GM12878 (cell line): ENCODE measurements around the gene NDUFC1. TPM values are rescaled to one million over a fixed set of nuclear protein-coding genes. Genes with fewer than 3 reads are reported as not detected.
A peak's percentile ranks its signal among the peaks of the same experiment; 100 is the strongest.

Experiments
- ATAC-seq: fragments of 200-7000 bp; cut with Tn5 transposase; 3 replicates; pipeline ENCODE4 v1.9.1; 2020; ENCODE audit warnings: mild to moderate bottlenecking, moderate library complexity
- BruUV-seq: library from RNA; stranded (reverse); fragments of 400-500 nt; replicated peaks from 2 replicates; lab custom pipeline; 2021; lab: Mats Ljungman, UMichigan
- CTCF ChIA-PET: fragments of 300-600 bp; sonication (Branson Sonifier 250); formaldehyde crosslinking; extraction: SDS; loops from one replicate; lab custom pipeline; 2021; ENCODE audit warnings: inconsistent platforms; lab: Yijun Ruan, JAX
- POLR2A ChIA-PET: fragments of 350-600 bp; formaldehyde crosslinking; extraction: SDS; loops from one replicate; lab custom pipeline; 2021; ENCODE audit warnings: inconsistent platforms; lab: Charles Lee
- RAD21 ChIA-PET: fragments of 300-600 bp; sonication (Branson Sonifier 250); formaldehyde crosslinking; loops from one replicate; lab custom pipeline; 2023; ENCODE audit warnings: antibody characterized with exemption; ENCODE audit not compliant: unreplicated experiment; lab: Charles Lee
- SMC1A ChIA-PET: fragments of 300-600 bp; sonication (Branson Sonifier 250); formaldehyde crosslinking; loops from one replicate; lab custom pipeline; 2023; ENCODE audit not compliant: unreplicated experiment, uncharacterized antibody; lab: Charles Lee
- DNase-seq: peaks from one replicate; pipeline ENCODE4 v3.0.0-alpha.2; 2011; ENCODE audit warnings: low read depth, low spot score
- FAIRE-seq: peaks from 3 replicates; lab custom pipeline; 2011; peaks lifted over from hg19 to GRCh38; lab: Jason Lieb, UNC
- H2AFZ ChIP-seq: 2 replicates; pipeline ENCODE4 v1.6.0; 2011; ENCODE audit warnings: low read depth, low read length, control low read depth; ENCODE audit not compliant: control insufficient read depth
- H3K27ac ChIP-seq: 2 replicates; pipeline ENCODE4 v1.5.1; 2011; ENCODE audit warnings: control low read depth; ENCODE audit not compliant: control insufficient read depth, insufficient read depth
- H3K27me3 ChIP-seq, 2 experiments: replicated peaks in 1 of 2; 2 replicates each; pipeline versions ENCODE4 v1.6.0 to v1.6.1; 2011; ENCODE audit warnings: low read length in 1 of 2; ENCODE audit not compliant: control insufficient read depth in 2 of 2, insufficient read depth in 2 of 2
- H3K36me3 ChIP-seq, 2 experiments: 2 replicates each; pipeline ENCODE4 v1.5.1; 2011; ENCODE audit warnings: low read length in 1 of 2; ENCODE audit not compliant: control insufficient read depth in 2 of 2, insufficient read depth in 2 of 2
- H3K4me1 ChIP-seq: 2 replicates; pipeline ENCODE4 v1.6.1; 2011; ENCODE audit warnings: mild to moderate bottlenecking, low read length, moderate library complexity, mixed read lengths; ENCODE audit not compliant: control insufficient read depth, insufficient read depth
- H3K4me2 ChIP-seq: 2 replicates; pipeline ENCODE4 v1.6.0; 2011; ENCODE audit warnings: control low read depth; ENCODE audit not compliant: control insufficient read depth, insufficient read depth
- H3K4me3 ChIP-seq: fragments of 200-600 bp; sonication (generic); 2 replicates; pipeline ENCODE4 v1.5.1; 2016
- H3K79me2 ChIP-seq: 2 replicates; pipeline ENCODE4 v1.6.0; 2011; ENCODE audit warnings: low read length; ENCODE audit not compliant: control insufficient read depth, insufficient read depth
- H3K9ac ChIP-seq: 2 replicates; pipeline ENCODE4 v1.8.0; 2011; ENCODE audit warnings: low read length, control low read depth, mixed read lengths; ENCODE audit not compliant: control insufficient read depth, insufficient read depth
- H3K9me3 ChIP-seq: replicated peaks from 3 replicates; pipeline ENCODE4 v1.5.1; 2011; ENCODE audit warnings: mild to moderate bottlenecking, low read length; ENCODE audit not compliant: control insufficient read depth, insufficient read depth
- H4K20me1 ChIP-seq: 2 replicates; pipeline ENCODE4 v1.6.0; 2011; ENCODE audit not compliant: control insufficient read depth, insufficient read depth
- EED ChIP-seq: sonication (generic); IDR thresholded peaks from 2 replicates; pipeline ENCODE4 v1.6.1; 2016; ENCODE audit warnings: antibody characterized with exemption, low read depth
- FOS ChIP-seq: IDR thresholded peaks from 3 replicates; pipeline ENCODE4 v1.6.1; 2011; ENCODE audit warnings: borderline replicate concordance; ENCODE audit not compliant: insufficient read length; ENCODE audit errors: extremely low read depth
- GATAD2B ChIP-seq: fragments of 450-650 bp; conservative IDR thresholded peaks from 2 replicates; pipeline ENCODE4 v1.6.1; 2017; ENCODE audit warnings: low read depth, mild to moderate bottlenecking, moderate library complexity
- HDAC2 ChIP-seq: fragments of 200-600 bp; sonication (generic); IDR thresholded peaks from 2 replicates; pipeline ENCODE4 v1.6.1; 2017
- HDGF ChIP-seq: fragments of 450-650 bp; IDR thresholded peaks from 2 replicates; pipeline ENCODE4 v1.6.1; 2016; ENCODE audit warnings: antibody characterized with exemption
- KAT2A ChIP-seq: conservative IDR thresholded peaks from 2 replicates; pipeline ENCODE4 v1.6.1; 2011; ENCODE audit warnings: low read depth, low read length; ENCODE audit not compliant: control insufficient read depth
- KLF5 ChIP-seq: fragments of 450-650 bp; IDR thresholded peaks from 2 replicates; pipeline ENCODE4 v1.6.1; 2014; ENCODE audit warnings: mild to moderate bottlenecking; ENCODE audit not compliant: partially characterized antibody
- NR2C2 ChIP-seq: IDR thresholded peaks from 2 replicates; pipeline ENCODE4 v1.6.1; 2011; ENCODE audit warnings: borderline replicate concordance, low read depth; ENCODE audit not compliant: control insufficient read depth, insufficient read length
- PML ChIP-seq: IDR thresholded peaks from 2 replicates; pipeline ENCODE4 v1.6.1; 2012; ENCODE audit warnings: low read length, inconsistent platforms
- RAD51 ChIP-seq: fragments of 450-650 bp; IDR thresholded peaks from 2 replicates; pipeline ENCODE4 v1.6.1; 2016; ENCODE audit warnings: moderate library complexity, mild to moderate bottlenecking, inconsistent platforms
- SREBF1 ChIP-seq: IDR thresholded peaks from 2 replicates; pipeline ENCODE4 v1.6.1; 2012; ENCODE audit warnings: mild to moderate bottlenecking, low read length
- ZSCAN29 ChIP-seq: fragments of 450-650 bp; IDR thresholded peaks from 2 replicates; pipeline ENCODE4 v1.6.1; 2017; ENCODE audit warnings: mild to moderate bottlenecking, moderate library complexity
- WGBS: methylation state at CpG from one replicate; pipeline ENCODE4 v1.1.6; 2016; ENCODE audit warnings: low lambda C conversion rate; ENCODE audit not compliant: insufficient replicate concordance, insufficient coverage; ENCODE audit errors: missing lambda C conversion rate; 5-methylcytosine and 5-hydroxymethylcytosine counted together
- in situ Hi-C: fragments of 300-500 bp; cut with MboI; formaldehyde crosslinking; loops from 9 replicates; pipeline ENCODE4 v1.14.3; 2018; ENCODE audit warnings: mixed read lengths
- intact Hi-C: fragments of 100-400 bp; cut with micrococcal nuclease; formaldehyde crosslinking; loops from one replicate; pipeline ENCODE4 v1.14.2; 2022; ENCODE audit not compliant: unreplicated experiment
- polyA plus RNA-seq, 11 experiments: library from polyadenylated mRNA; depleted of rRNA in 4 of 11; unstranded in 6 of 11; stranded (reverse) in 5 of 11; fragments of >200 nt; fragmentation: Nextera tagmentation in 4 of 11; fragmentation: Illumina TruSeq in 1 of 11; extraction: Ambion mirVana in 4 of 11; extraction: Trizol in 1 of 11; gene quantifications; 1 replicate in 1 of 11; 2 replicates in 10 of 11; pipeline versions ENCODE4 v1.2.1 to v1.2.3, GENCODE V29; 2011 to 2016; ENCODE audit warnings: inconsistent platforms in 2 of 11, missing spikeins in 2 of 11, low read depth in 1 of 11
- total RNA-seq, 4 experiments: library from RNA; depleted of rRNA in 3 of 4; stranded (reverse); fragments of >200 nt in 3 of 4; fragmentation: Illumina TruSeq in 1 of 4; extraction: Trizol in 1 of 4; gene quantifications; 2 replicates each; pipeline versions ENCODE4 v1.2.1 to v1.2.3, GENCODE V29; 2013 to 2021
- TF ChIP-seq, protein P1 (sequence below): IDR thresholded peaks from 2 replicates; pipeline ENCODE4 v1.6.1; 2012; ENCODE audit warnings: low read depth, low read length, improper control_type of control experiment

NDUFC1 gene
- total and polyA plus RNA-seq, 10 of the 15 experiments (the other 5 are each of a cell fraction or from before 2014, with no cell fraction given), result 25.5 to 242 (median 68.9) TPM

GRCh38 chr4:139245590-139245989 is 56.7 kb downstream of the NDUFC1 start:
- FAIRE-seq, result no peak
- CTCF ChIA-PET, result no interaction called here
- in situ Hi-C loops, result no loop called here

DNA sequence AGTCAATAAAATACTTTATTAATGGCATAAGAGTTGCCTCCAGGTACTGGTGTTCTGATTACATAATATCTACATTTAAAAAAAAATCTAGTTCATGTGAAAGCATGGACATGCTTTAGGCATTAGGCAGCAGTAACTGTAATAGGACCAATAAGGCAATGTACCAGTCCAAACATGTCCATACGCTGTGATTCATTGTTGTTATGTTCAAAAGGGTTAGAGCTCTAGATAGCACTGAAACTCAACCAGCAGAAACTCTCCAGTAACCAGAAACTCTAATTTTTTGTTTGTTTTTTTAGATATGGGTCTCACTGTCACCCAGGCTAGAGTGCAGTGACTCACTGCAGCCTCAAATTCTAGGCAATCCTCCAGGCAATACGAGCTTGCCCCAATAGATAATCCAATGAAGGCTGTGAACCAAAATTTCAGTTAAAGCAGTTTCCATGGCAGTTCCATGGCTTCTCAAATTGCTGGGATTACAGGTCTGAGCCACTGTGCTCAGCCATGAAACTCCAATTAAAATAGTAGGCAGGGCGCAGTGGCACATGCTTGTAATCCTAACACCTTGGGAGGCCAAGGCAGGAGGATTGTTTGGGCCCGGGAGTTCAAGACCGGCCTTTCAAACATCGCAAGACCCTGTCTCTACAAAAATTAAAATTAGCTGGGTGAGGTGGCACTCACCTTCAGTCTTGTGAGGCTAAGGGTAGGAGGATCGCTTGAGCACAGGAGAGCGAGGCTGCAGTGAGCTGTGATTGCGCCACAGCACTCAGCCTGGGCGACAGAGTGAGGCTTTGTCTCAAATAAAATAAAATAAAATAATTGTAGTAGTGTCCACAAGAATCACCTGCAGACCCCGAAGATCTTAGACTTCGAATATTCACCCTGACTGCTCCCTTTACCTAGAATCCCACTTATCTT is 58.6 kb downstream of the NDUFC1 start:
- intact Hi-C loops, result no loop called here
- Histone ChIP-seq H3K9ac (no peak overlapping the region), H3K4me3 (no peak overlapping the region), H2AFZ (no peak overlapping the region), H3K9me3 (peaks cover 5% of the 10 kb centered on the region; the same call in 2 of the 3 replicates), H3K4me1 (no peaks in the 10 kb centered on the region), H3K4me2 (no peak overlapping the region), H3K79me2 (no peaks in the 10 kb centered on the region), H3K36me3 (no peaks in the 10 kb centered on the region), H4K20me1 (no peaks in the 10 kb centered on the region), H3K27ac (no peak overlapping the region), H3K27me3 (no peaks in the 10 kb centered on the region; a peak in 1 of 4 replicates)
- 58% methylated on average over 12 of the region's 12 CpGs for WGBS
- ChIA-PET SMC1A (interaction anchor here (1.0 kb wide), 1 partner anchor 9 kb away, joined by 3 read pairs; no protein-coding TSS in a partner anchor), CTCF (interaction anchor here (0.6 to 1.3 kb wide), 4 partner anchors 13 to 44 kb away, joined by 3 to 4 read pairs (median 4); no protein-coding TSS in a partner anchor), POLR2A (no interaction called here), RAD21 (no interaction called here)
- BruUV-seq, result no TSS peak
- TF ChIP-seq GATAD2B, result no peak
- no peak for TF ChIP-seq EED
- TF ChIP-seq, protein P1, sequence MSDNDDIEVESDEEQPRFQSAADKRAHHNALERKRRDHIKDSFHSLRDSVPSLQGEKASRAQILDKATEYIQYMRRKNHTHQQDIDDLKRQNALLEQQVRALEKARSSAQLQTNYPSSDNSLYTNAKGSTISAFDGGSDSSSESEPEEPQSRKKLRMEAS, result no peak
- TF ChIP-seq RAD51, result no peak
- TF ChIP-seq PML, result no peak
- TF ChIP-seq HDAC2, result no peak
- no peak for TF ChIP-seq SREBF1
- no peak for TF ChIP-seq HDGF
- TF ChIP-seq FOS, result no peak
- DNase-seq (no peak), FAIRE-seq (no peak), ATAC-seq (peak; percentile 31; the same call in 2 of the 3 replicates)
- in situ Hi-C loops, result no loop called here

More at GRCh38 chr4:139245590-139245989, 56.7 kb downstream of the NDUFC1 start:
- H3K27me3 ChIP-seq, result no peaks in the 10 kb centered on the region; a peak in 1 of 4 replicates
- intact Hi-C loops, result no loop called here
- no peak for ATAC-seq
- H3K4me3 ChIP-seq, result no peak overlapping the region
- no peak overlapping the region for H2AFZ ChIP-seq
- 71% methylated on average over 1 of the region's 1 CpG for WGBS
- H3K9me3 ChIP-seq, result no peaks in the 10 kb centered on the region
- ChIA-PET RAD21 (no interaction called here), POLR2A (no interaction called here), SMC1A (no interaction called here)
- H3K79me2 ChIP-seq, result no peaks in the 10 kb centered on the region
- no peak overlapping the region for H3K9ac ChIP-seq
- no peak overlapping the region for H3K4me2 ChIP-seq
- no TSS peak for BruUV-seq
- DNase-seq, result no peak
- TF ChIP-seq ZSCAN29 (no peak), NR2C2 (no peak), KAT2A (no peak), KLF5 (no peak)
- H3K4me1 ChIP-seq, result no peaks in the 10 kb centered on the region
- no peaks in the 10 kb centered on the region for H3K36me3 ChIP-seq
- H4K20me1 ChIP-seq, result no peaks in the 10 kb centered on the region
- no peak overlapping the region for H3K27ac ChIP-seq
